PC-9 (cell line): Measurements from ENCODE around the gene ZNF469. TPM values are rescaled to one million over a fixed set of nuclear protein-coding genes. Genes with fewer than 3 reads are reported as not detected.

Experiments
- BruUV-seq: library from RNA; stranded (reverse); fragments of 400-500 nt; replicated peaks from 2 replicates; lab custom pipeline; 2021; lab: Mats Ljungman, UMichigan
- CTCF ChIA-PET: fragments of 300-600 bp; sonication (Branson Sonifier 250); formaldehyde crosslinking; loops from one replicate; lab custom pipeline; 2022; ENCODE audit warnings: antibody characterized with exemption; lab: Charles Lee
- POLR2A ChIA-PET: fragments of 300-600 bp; sonication (Branson Sonifier 250); formaldehyde crosslinking; loops from one replicate; lab custom pipeline; 2022; ENCODE audit warnings: antibody characterized with exemption; ENCODE audit not compliant: unreplicated experiment; lab: Charles Lee
- DNase-seq, 2 experiments: peaks; one replicate each; pipeline versions ENCODE4 v3.0.0 to v3.0.0-alpha.2; 2015 to 2022; ENCODE audit warnings: mixed read lengths in 1 of 2
- H2AFZ ChIP-seq: fragments of 200-600 bp; sonication (generic); 2 replicates; pipeline ENCODE4 v1.8.1; 2017; ENCODE audit warnings: antibody characterized with exemption
- H3F3A ChIP-seq: fragments of 200-600 bp; sonication (generic); 2 replicates; pipeline ENCODE4 v1.8.1; 2017; ENCODE audit warnings: antibody characterized with exemption, mild to moderate bottlenecking, low read depth; ENCODE audit not compliant: insufficient read depth
- H3K27ac ChIP-seq: fragments of 200-600 bp; sonication (generic); 2 replicates; pipeline ENCODE4 v1.6.1; 2016; ENCODE audit warnings: mixed run types
- H3K27me3 ChIP-seq: fragments of 200-600 bp; sonication (generic); 2 replicates; pipeline ENCODE4 v1.6.1; 2016; ENCODE audit warnings: low read depth, mixed run types; ENCODE audit not compliant: insufficient read depth
- H3K36me3 ChIP-seq: fragments of 200-600 bp; sonication (generic); 2 replicates; pipeline ENCODE4 v1.6.1; 2016; ENCODE audit warnings: low read depth, mixed run types
- H3K4me1 ChIP-seq: fragments of 200-600 bp; sonication (generic); replicated peaks from 2 replicates; pipeline ENCODE4 v1.6.1; 2016; ENCODE audit warnings: mixed run types; ENCODE audit not compliant: insufficient read depth
- H3K4me2 ChIP-seq: fragments of 200-600 bp; sonication (generic); 2 replicates; pipeline ENCODE4 v1.6.1; 2017; ENCODE audit warnings: mixed run types
- H3K4me3 ChIP-seq: fragments of 200-600 bp; sonication (generic); 2 replicates; pipeline ENCODE4 v1.6.1; 2016; ENCODE audit warnings: mixed run types
- H3K79me2 ChIP-seq: fragments of 200-600 bp; sonication (generic); 2 replicates; pipeline ENCODE4 v1.6.1; 2017; ENCODE audit warnings: low read depth, mixed run types
- H3K9me2 ChIP-seq: fragments of 200-600 bp; sonication (generic); 2 replicates; pipeline ENCODE4 v1.8.1; 2017; ENCODE audit warnings: mild to moderate bottlenecking; ENCODE audit not compliant: insufficient read depth
- H3K9me3 ChIP-seq: fragments of 200-600 bp; sonication (generic); 2 replicates; pipeline ENCODE4 v1.8.1; 2016; ENCODE audit warnings: low read depth; ENCODE audit not compliant: insufficient read depth
- H4K20me1 ChIP-seq: fragments of 200-600 bp; sonication (generic); 2 replicates; pipeline ENCODE4 v1.8.1; 2017; ENCODE audit not compliant: insufficient read depth
- CTCF ChIP-seq: fragments of 200-600 bp; sonication (generic); conservative IDR thresholded peaks from 2 replicates; pipeline ENCODE4 v1.6.1; 2017; ENCODE audit warnings: mixed run types, antibody characterized with exemption, mild to moderate bottlenecking, moderate library complexity
- EZH2 ChIP-seq: fragments of 200-600 bp; sonication (generic); IDR thresholded peaks from 2 replicates; pipeline ENCODE4 v1.8.0; 2017; ENCODE audit warnings: antibody characterized with exemption, low read depth
- intact Hi-C: fragments of 100-400 bp; cut with micrococcal nuclease; formaldehyde crosslinking; loops from one replicate; pipeline ENCODE4 v1.10.0; 2022; ENCODE audit not compliant: unreplicated experiment
- total RNA-seq: library from RNA; stranded (reverse); gene quantifications from 2 replicates; pipeline ENCODE4 v1.2.3, GENCODE V29; 2021

The ZNF469 gene
- total RNA-seq, 1 experiment from 2014 or later: 9.8 TPM

- intact Hi-C loops: loop anchor here (10.0 kb wide), 1 partner anchor 191 kb away; no protein-coding TSS in a partner anchor
- no peaks in the 10 kb centered on the region for H3K79me2 ChIP-seq
- no peak overlapping the region for H2AFZ ChIP-seq
- ChIA-PET CTCF (no interaction called here), POLR2A (no interaction called here)
- H4K20me1 ChIP-seq: no peaks in the 10 kb centered on the region
- DNase-seq: no peak
- H3F3A ChIP-seq: peaks cover 17% of the 10 kb centered on the region
- H3K27me3 ChIP-seq: peaks cover 5% of the 10 kb centered on the region; the same call in 1 of the 2 replicates
- no TSS peak for BruUV-seq
- H3K4me3 ChIP-seq: no peak overlapping the region
- H3K36me3 ChIP-seq: no peaks in the 10 kb centered on the region
- H3K27ac ChIP-seq: no peak overlapping the region
- TF ChIP-seq EZH2 (no peak), CTCF (no peak)
- H3K4me2 ChIP-seq: no peak overlapping the region
- H3K9me2 ChIP-seq: no peaks in the 10 kb centered on the region
- H3K4me1 ChIP-seq: peaks cover 28% of the 10 kb centered on the region
- no peaks in the 10 kb centered on the region for H3K9me3 ChIP-seq
These were observed 3.4 kb downstream of the ZNF469 start for GRCh38 chr16:88385831-88386815.

GRCh38 chr16:88387180-88387765 lies 4.5 kb downstream of the ZNF469 start:
- intact Hi-C loops: loop anchor here (10.0 kb wide), 1 partner anchor 192 kb away; no protein-coding TSS in a partner anchor
- Histone ChIP-seq H3K9me2 (no peaks in the 10 kb centered on the region), H3K4me1 (peaks cover 28% of the 10 kb centered on the region), H3K79me2 (no peaks in the 10 kb centered on the region), H3K9me3 (no peaks in the 10 kb centered on the region), H3K27ac (peak overlapping the region; percentile 75; the same call in 1 of the 2 replicates), H3K4me2 (peak overlapping the region; percentile 72), H4K20me1 (no peaks in the 10 kb centered on the region), H3K4me3 (no peak overlapping the region; the same call in 1 of the 2 replicates), H3F3A (peaks cover 8% of the 10 kb centered on the region; the same call in 1 of the 2 replicates), H2AFZ (no peak overlapping the region), H3K36me3 (no peaks in the 10 kb centered on the region), H3K27me3 (peaks cover 4% of the 10 kb centered on the region; the same call in 1 of the 2 replicates)
- TF ChIP-seq CTCF (no peak), EZH2 (no peak)
- no peak for DNase-seq
- POLR2A ChIA-PET: no interaction called here
- no TSS peak for BruUV-seq
- CTCF ChIA-PET: interaction anchor here (0.6 kb wide), 1 partner anchor 96 kb away, joined by 3 read pairs; no protein-coding TSS in a partner anchor
